Lower leg skin (tissue), 3 donors: Measurements from ENCODE around the gene VGLL3.

Experiments
- POLR2A ChIP-seq, 2 donors: fragments of 450-650 bp; IDR thresholded peaks; one replicate each; pipeline ENCODE4 v1.6.1; 2016 to 2017; ENCODE audit warnings: antibody characterized with exemption in 2 of 2, mild to moderate bottlenecking in 1 of 2, moderate library complexity in 1 of 2
- TF ChIP-seq, protein P1 (sequence below), 3 donors: fragments of 450-650 bp; IDR thresholded peaks; one replicate each; pipeline ENCODE4 v1.5.1; 2016; ENCODE audit warnings: antibody characterized with exemption in 3 of 3, mild to moderate bottlenecking in 3 of 3, moderate library complexity in 2 of 3

DNA sequence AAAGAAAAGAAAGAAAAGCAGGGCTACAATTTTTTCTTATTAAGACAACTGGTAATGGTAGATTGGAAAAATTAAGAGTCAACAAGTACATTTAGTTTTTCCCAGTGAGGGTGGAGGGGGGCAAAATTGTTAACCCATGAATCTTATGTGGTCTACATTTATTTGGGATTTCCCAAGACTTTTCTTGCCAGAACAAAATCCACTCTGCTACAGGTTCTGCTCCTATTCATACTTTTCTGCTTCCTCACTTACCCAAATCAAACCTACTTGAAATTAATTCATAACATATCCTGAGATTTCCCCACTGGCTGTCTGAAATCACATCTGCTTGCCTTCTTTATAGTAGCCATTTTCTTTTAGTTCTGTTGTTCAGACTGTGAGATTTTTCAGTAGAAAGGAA lies 41.1 kb downstream of the VGLL3 start:
- TF ChIP-seq, protein P1, sequence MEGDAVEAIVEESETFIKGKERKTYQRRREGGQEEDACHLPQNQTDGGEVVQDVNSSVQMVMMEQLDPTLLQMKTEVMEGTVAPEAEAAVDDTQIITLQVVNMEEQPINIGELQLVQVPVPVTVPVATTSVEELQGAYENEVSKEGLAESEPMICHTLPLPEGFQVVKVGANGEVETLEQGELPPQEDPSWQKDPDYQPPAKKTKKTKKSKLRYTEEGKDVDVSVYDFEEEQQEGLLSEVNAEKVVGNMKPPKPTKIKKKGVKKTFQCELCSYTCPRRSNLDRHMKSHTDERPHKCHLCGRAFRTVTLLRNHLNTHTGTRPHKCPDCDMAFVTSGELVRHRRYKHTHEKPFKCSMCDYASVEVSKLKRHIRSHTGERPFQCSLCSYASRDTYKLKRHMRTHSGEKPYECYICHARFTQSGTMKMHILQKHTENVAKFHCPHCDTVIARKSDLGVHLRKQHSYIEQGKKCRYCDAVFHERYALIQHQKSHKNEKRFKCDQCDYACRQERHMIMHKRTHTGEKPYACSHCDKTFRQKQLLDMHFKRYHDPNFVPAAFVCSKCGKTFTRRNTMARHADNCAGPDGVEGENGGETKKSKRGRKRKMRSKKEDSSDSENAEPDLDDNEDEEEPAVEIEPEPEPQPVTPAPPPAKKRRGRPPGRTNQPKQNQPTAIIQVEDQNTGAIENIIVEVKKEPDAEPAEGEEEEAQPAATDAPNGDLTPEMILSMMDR (IDR thresholded peaks at IDR 0.05) = no peak
- no peak for TF ChIP-seq POLR2A (IDR thresholded peaks at IDR 0.05)
